Rectal smooth muscle tissue (tissue), 1 donor: ENCODE measurements around the gene TLR10.

Experiments
- H3K27ac ChIP-seq: one replicate; pipeline ENCODE4 v1.7.0; 2013; ENCODE audit warnings: low read depth, low read length, inconsistent platforms
- H3K27me3 ChIP-seq: one replicate; pipeline ENCODE4 v1.7.0; 2013; ENCODE audit warnings: low read length; ENCODE audit not compliant: control insufficient read depth, insufficient read depth
- H3K36me3 ChIP-seq: one replicate; pipeline ENCODE4 v1.7.0; 2013; ENCODE audit warnings: low read length; ENCODE audit not compliant: control insufficient read depth, insufficient read depth
- H3K4me1 ChIP-seq: one replicate; pipeline ENCODE4 v1.7.0; 2013; ENCODE audit warnings: low read length; ENCODE audit not compliant: control insufficient read depth, insufficient read depth
- H3K4me3 ChIP-seq: one replicate; pipeline ENCODE4 v1.7.0; 2013; ENCODE audit warnings: low read length
- H3K9ac ChIP-seq: one replicate; pipeline ENCODE4 v1.7.0; 2013; ENCODE audit warnings: low read length

TLR10 gene

GRCh38 chr4:38782452-38783108, at the start of gene TLR10:
Gene TLR10, minus strand, starts transcription at chr4:38782990. Its CDS starts 7,400 bp downstream, at chr4:38775590.
- Histone ChIP-seq H3K4me3 (no peak within 1 kb of the TSS), H3K9ac (no peak within 1 kb of the TSS), H3K27ac (no peak within 1 kb of the TSS), H3K4me1 (no peaks in the 10 kb centered on the region), H3K36me3 (no peaks in the 10 kb centered on the region), H3K27me3 (no peaks in the 10 kb centered on the region)

GRCh38 chr4:38832206-38832605, 49.4 kb upstream of the TLR10 start:
- Histone ChIP-seq H3K4me3 (no peak overlapping the region), H3K9ac (no peak overlapping the region), H3K27ac (no peak overlapping the region), H3K36me3 (no peaks in the 10 kb centered on the region), H3K4me1 (no peaks in the 10 kb centered on the region), H3K27me3 (no peaks in the 10 kb centered on the region)

DNA sequence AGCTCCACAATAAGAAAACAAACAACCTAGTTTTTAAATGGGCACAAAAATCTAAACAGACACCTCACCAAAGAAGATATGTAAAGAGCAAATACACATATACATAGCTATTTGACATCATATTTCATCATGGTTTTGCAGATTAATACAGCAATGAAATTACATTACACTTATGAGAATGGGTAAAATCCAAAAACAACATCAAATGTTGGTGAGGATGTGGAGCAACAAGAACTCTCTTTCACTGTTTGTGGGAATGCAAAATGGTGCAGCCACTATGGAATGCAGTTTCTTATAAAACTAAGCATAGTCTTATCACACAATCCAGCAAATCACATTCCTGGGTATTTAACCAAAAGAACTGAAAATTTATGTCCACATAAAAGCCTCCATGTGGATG, 48.9 kb upstream of the TLR10 start:
- Histone ChIP-seq H3K4me1 (no peaks in the 10 kb centered on the region), H3K27me3 (no peaks in the 10 kb centered on the region), H3K36me3 (no peaks in the 10 kb centered on the region), H3K27ac (no peak overlapping the region), H3K9ac (no peak overlapping the region), H3K4me3 (no peak overlapping the region)

GRCh38 chr4:38829237-38829636, 46.4 kb upstream of the TLR10 start:
- H3K36me3 ChIP-seq = no peaks in the 10 kb centered on the region
- H3K4me3 ChIP-seq = no peak overlapping the region
- H3K27me3 ChIP-seq = no peaks in the 10 kb centered on the region
- H3K9ac ChIP-seq = no peak overlapping the region
- H3K27ac ChIP-seq = no peak overlapping the region
- no peaks in the 10 kb centered on the region for H3K4me1 ChIP-seq

DNA sequence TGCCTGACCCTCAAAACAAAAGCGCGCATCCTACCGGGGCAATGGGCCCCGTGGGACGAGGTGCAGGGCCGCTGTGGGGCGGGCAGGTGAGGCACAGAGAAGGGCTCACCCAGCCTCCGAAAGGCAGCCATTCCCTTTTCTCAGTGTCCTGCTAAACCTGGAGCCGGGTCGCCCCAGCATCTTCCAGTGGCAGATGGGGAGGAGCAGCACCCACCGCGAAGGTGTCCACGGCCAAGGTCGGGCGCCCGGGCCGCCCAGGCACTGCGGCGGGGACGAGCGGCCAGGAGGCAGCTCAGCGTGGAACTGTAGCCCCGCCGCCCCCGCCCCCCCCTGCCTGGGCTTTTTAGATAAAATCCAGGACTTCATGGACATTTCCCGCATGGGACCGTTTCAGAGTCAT, 41.0 kb upstream of the TLR10 start:
- Histone ChIP-seq H3K27ac (no peak overlapping the region), H3K9ac (no peak overlapping the region), H3K36me3 (no peaks in the 10 kb centered on the region), H3K4me1 (no peaks in the 10 kb centered on the region), H3K27me3 (no peaks in the 10 kb centered on the region), H3K4me3 (no peak overlapping the region)

- Histone ChIP-seq H3K4me1 (no peaks in the 10 kb centered on the region), H3K27ac (no peak overlapping the region), H3K27me3 (no peaks in the 10 kb centered on the region), H3K9ac (no peak overlapping the region), H3K4me3 (no peak overlapping the region), H3K36me3 (no peaks in the 10 kb centered on the region)
Observed at GRCh38 chr4:38822748-38823303, 40.0 kb upstream of the TLR10 start.

DNA sequence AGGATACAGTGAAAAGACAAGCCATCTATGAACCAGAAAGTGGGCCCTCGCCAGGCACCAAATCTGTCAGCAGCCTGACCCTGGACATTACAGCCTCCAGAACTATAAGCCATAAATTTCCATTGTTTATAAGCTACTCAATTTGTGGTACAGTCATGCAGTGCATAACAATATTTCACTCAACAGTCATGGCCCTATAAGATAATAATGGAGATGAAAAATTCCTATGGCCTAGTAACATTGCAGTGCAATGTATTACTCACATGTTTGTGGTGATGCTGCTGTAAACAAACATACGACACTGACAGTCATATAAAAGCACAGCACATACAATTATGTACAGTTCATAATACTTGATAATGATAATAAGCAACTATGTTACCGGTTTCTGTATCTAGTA, 38.9 kb upstream of the TLR10 start:
- Histone ChIP-seq H3K27ac (no peak overlapping the region), H3K9ac (no peak overlapping the region), H3K4me3 (no peak overlapping the region), H3K27me3 (no peaks in the 10 kb centered on the region), H3K36me3 (no peaks in the 10 kb centered on the region), H3K4me1 (no peaks in the 10 kb centered on the region)

- Histone ChIP-seq H3K27me3 (no peaks in the 10 kb centered on the region), H3K36me3 (no peaks in the 10 kb centered on the region), H3K27ac (no peak overlapping the region), H3K4me1 (no peaks in the 10 kb centered on the region), H3K9ac (no peak overlapping the region), H3K4me3 (no peak overlapping the region)
Observed at GRCh38 chr4:38820329-38821061, 37.7 kb upstream of the TLR10 start.

DNA sequence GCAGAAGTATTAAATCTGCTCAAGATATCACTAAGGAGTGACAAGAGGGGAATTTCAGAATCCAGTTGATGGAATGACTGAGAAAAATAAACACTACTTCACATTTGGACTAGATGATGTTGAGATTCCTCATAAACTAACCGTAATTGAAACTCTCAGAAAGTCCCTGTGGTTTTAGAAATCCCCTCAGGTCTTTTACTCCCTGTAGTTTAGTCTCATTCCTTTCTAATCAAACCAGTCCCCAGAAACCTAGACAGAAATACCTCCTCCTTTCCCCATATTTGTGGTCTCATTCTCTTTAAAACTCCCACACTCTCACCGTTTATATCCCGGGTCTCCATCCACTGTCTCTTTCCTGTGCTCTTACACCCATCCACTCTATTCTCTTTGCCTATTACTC, 36.8 kb upstream of the TLR10 start:
- H3K9ac ChIP-seq = no peak overlapping the region
- no peak overlapping the region for H3K4me3 ChIP-seq
- no peak overlapping the region for H3K27ac ChIP-seq
- no peaks in the 10 kb centered on the region for H3K36me3 ChIP-seq
- no peaks in the 10 kb centered on the region for H3K4me1 ChIP-seq
- peaks cover 2% of the 10 kb centered on the region for H3K27me3 ChIP-seq

DNA sequence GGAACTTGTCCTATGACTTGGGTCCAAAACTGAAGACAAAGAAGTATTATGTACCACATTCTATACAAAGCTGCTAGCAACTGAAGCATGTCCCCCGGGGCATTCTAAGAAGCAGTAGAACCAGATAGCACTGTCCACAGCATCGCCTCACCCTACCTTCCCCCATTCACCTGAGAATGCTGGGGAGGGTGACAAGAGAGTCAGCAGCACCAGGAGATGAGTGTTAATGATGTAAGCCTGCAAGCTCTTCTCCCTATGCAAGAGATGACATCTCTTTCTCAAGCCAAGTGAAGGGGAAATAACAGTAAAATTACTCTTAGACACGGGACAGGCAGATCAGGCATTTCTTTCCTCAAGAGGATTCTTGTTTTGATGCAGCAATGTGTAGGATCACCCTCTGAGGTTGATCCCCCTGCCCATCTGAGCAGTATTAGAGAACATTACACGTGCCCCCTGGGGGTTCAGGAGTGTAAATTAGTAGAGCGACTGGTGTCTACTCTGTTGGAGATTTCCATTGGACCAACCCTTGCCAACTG, 35.7 kb upstream of the TLR10 start:
- Histone ChIP-seq H3K9ac (no peak overlapping the region), H3K4me3 (no peak overlapping the region), H3K36me3 (no peaks in the 10 kb centered on the region), H3K4me1 (no peaks in the 10 kb centered on the region), H3K27me3 (peaks cover 2% of the 10 kb centered on the region), H3K27ac (no peak overlapping the region)

DNA sequence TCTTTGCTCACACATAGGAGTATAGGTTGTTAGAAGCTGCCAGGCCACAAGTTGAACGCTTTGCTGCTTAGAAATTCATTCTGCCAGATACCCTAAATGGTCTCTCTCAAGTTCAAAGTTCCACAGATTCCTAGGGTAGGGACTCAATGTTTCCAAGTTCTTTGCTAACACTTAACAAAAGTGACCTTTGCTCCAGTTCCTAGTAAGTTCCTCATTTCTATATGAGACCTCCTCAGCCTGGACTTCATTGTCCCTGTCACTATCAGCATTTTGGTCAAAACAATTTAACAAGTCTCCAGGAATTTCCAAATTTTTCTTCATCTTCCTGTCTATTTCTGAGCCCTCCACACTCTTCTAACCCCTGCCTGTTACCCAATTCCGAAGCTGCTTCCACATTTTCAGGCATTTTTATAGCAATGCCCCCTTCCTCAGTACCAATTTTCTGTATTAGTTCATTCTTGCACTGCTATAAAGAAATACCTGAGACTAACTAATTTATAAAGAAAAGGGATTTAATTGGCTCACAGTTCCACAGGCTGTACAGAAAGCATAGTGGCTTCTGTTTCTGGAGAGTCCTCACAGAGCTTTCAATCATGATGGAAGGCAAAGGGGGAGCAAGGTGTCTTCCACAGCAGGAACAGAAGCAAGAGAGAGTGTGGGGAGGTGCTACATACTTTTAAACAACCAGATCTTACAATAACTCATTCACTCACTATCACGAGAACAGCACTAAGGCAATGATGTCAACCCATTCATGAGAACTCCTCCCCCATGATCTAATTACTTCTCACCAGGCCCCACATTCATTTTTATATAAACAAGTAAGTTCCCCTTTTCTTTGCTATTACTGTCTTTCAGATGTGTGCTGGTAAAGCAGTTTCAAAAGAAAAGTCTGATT, 33.3 kb upstream of the TLR10 start:
- Histone ChIP-seq H3K36me3 (no peaks in the 10 kb centered on the region), H3K27ac (no peak overlapping the region), H3K27me3 (peaks cover 2% of the 10 kb centered on the region), H3K9ac (no peak overlapping the region), H3K4me1 (no peaks in the 10 kb centered on the region), H3K4me3 (no peak overlapping the region)

GRCh38 chr4:38814386-38814785, 31.6 kb upstream of the TLR10 start:
- Histone ChIP-seq H3K36me3 (no peaks in the 10 kb centered on the region), H3K4me1 (no peaks in the 10 kb centered on the region), H3K4me3 (no peak overlapping the region), H3K9ac (no peak overlapping the region), H3K27me3 (peaks cover 2% of the 10 kb centered on the region), H3K27ac (no peak overlapping the region)
